ENCODE data around the gene SCNN1B. TPM values are rescaled to one million over a fixed set of nuclear protein-coding genes. Genes with fewer than 3 reads are reported as not detected.

Gene SCNN1B
- total RNA-seq, 1 donor from 2014 or later = 50.3 TPM

GRCh38 chr16:23367564-23367963 lies 65.5 kb downstream of the SCNN1B start:
- Histone ChIP-seq H3K36me3 (no peaks in the 10 kb centered on the region), H3K27ac (no peak overlapping the region), H3K4me1 (no peaks in the 10 kb centered on the region), H3K9me3 (no peaks in the 10 kb centered on the region), H3K4me3 (no peak overlapping the region), H3K27me3 (no peaks in the 10 kb centered on the region)
- no peak for ATAC-seq
- TF ChIP-seq CTCF (IDR thresholded peaks at IDR 0.05) = no peak
- no peak for DNase-seq
- intact Hi-C loops (cut with DNase I) = no loop called here

- intact Hi-C loops (cut with DNase I) = no loop called here
- no peaks in the 10 kb centered on the region for H3K9me3 ChIP-seq
- H3K27ac ChIP-seq = no peak overlapping the region
- H3K4me1 ChIP-seq = no peaks in the 10 kb centered on the region
- no peak for ATAC-seq
- no peak overlapping the region for H3K4me3 ChIP-seq
- no peaks in the 10 kb centered on the region for H3K27me3 ChIP-seq
- DNase-seq = no peak
- no peaks in the 10 kb centered on the region for H3K36me3 ChIP-seq
- no peak for TF ChIP-seq CTCF (IDR thresholded peaks at IDR 0.05)
These were observed 65.9 kb downstream of the SCNN1B start for GRCh38 chr16:23367988-23368387.

- TF ChIP-seq CTCF (IDR thresholded peaks at IDR 0.05) = no peak
- Histone ChIP-seq H3K9me3 (no peaks in the 10 kb centered on the region), H3K27me3 (no peaks in the 10 kb centered on the region), H3K4me1 (no peaks in the 10 kb centered on the region), H3K36me3 (no peaks in the 10 kb centered on the region), H3K4me3 (no peak overlapping the region), H3K27ac (no peak overlapping the region)
- no peak for ATAC-seq
- intact Hi-C loops (cut with DNase I) = no loop called here
- DNase-seq = no peak
These were observed 66.4 kb downstream of the SCNN1B start for GRCh38 chr16:23368469-23368868.

GRCh38 chr16:23369416-23369815 lies 67.3 kb downstream of the SCNN1B start:
- H3K9me3 ChIP-seq = no peaks in the 10 kb centered on the region
- no peaks in the 10 kb centered on the region for H3K36me3 ChIP-seq
- no peak overlapping the region for H3K27ac ChIP-seq
- no peak overlapping the region for H3K4me3 ChIP-seq
- H3K27me3 ChIP-seq = no peaks in the 10 kb centered on the region
- TF ChIP-seq CTCF (IDR thresholded peaks at IDR 0.05) = no peak
- H3K4me1 ChIP-seq = no peaks in the 10 kb centered on the region
- DNase-seq (no peak), ATAC-seq (no peak)
- intact Hi-C loops (cut with DNase I) = no loop called here

- TF ChIP-seq CTCF (IDR thresholded peaks at IDR 0.05) = no peak
- Histone ChIP-seq H3K27me3 (no peaks in the 10 kb centered on the region), H3K4me3 (no peak overlapping the region), H3K27ac (no peak overlapping the region), H3K9me3 (no peaks in the 10 kb centered on the region), H3K36me3 (no peaks in the 10 kb centered on the region), H3K4me1 (no peaks in the 10 kb centered on the region)
- DNase-seq = no peak
- no peak for ATAC-seq
- intact Hi-C loops (cut with DNase I) = no loop called here
These were observed 69.3 kb downstream of the SCNN1B start for GRCh38 chr16:23371368-23371767.
